Measurements from ENCODE around the gene CTTNBP2.

CTTNBP2 gene

DNA sequence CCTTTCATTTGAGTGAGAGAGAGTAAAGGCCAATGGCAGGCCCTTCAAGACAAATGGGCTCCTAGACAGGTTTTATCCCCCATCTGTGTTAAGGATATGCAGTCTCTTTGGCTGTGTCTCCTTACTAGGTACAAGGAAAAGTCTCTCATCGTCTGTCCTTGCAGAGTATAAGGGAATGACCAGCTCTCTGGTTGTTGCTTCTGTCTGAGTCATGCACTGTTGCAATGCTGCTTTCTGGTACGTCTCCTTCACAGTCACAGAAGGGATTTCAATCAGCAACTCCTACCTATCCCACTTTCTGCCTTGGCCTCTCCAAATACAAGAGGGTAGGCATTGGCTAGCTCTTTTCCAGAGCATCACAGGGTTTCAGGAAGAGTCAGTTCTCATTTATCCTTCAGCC is 48.1 kb downstream of the CTTNBP2 start:
- no peak for DNase-seq (ENCODE audit: low read depth)

DNA sequence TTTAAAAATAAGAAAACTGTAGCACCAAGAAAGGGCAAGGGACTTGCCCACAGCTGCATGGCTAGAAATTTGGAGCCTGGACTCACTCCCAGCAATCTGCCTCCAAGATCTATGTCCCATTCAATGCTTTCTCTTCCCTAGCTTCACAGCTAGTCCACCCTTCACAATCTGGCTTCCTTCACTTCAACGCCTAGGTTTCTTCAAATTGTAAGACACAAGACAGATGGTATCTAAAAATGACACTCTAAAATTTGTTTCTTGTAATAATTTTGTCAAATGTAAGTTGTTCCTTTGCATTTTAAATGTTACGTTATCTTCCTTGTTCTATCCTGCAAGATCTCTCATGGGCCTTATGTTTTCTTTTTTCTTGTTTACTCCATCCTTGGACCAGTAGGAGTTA is 48.6 kb downstream of the CTTNBP2 start:
- no peak for DNase-seq (ENCODE audit: low read depth)

DNA sequence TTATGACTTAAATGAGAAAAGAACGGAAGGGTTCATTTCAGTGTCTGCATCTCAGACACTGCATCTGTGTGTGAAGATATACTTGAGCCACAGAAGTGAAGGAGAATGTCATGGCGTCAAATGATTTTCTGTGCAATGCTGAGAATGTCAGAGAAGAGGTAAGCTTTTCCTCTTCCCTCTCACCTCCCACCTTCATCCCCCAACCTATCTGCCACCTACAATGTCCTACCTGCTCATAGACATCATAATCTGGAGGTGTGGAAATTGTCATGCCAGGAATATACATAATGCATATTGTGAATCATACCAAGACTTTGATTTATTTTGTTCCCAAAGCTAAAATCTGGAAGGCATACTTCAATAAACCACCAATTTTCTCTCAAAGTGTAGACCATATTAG is 53.7 kb downstream of the CTTNBP2 start:
- DNase-seq (ENCODE audit: low read depth) = no peak

DNA sequence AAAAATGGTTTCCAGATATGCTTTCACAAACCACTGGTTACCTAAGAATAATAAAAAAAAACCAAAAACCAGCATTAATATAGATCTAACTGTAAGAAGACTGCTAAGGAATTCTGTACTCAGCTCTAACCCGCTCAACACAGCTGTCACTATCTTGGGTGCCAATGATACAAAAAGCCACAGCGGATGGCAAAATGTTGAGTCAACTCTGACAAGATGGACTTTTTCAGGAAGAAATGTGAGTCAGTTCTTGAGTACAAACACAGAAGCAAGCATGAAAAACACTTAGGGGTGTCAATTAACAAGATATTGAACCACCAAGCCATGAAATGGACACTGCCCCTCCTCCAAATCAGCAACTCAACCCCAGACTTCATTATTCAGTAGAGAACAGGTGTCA is 55.0 kb downstream of the CTTNBP2 start:
- no peak for DNase-seq (ENCODE audit: low read depth)

DNA sequence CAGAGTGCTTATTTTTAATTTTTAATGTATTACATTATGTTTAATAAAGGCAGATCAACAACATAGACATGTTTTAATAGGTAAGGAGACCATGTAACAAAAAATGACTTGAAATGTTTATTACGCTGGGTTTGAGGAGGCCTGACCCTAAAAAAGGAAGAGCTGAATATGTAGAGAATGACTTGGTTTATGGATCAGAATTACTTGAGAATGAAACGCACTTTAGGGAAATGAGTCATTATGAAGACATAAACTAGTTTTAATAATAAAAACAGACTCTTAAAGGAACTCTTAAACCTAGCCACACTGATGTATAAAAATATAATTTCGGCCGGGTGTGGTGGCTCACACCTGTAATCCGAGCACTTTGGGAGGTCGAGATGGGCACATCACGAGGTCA is 56.5 kb downstream of the CTTNBP2 start:
- DNase-seq (ENCODE audit: low read depth) = no peak

DNA sequence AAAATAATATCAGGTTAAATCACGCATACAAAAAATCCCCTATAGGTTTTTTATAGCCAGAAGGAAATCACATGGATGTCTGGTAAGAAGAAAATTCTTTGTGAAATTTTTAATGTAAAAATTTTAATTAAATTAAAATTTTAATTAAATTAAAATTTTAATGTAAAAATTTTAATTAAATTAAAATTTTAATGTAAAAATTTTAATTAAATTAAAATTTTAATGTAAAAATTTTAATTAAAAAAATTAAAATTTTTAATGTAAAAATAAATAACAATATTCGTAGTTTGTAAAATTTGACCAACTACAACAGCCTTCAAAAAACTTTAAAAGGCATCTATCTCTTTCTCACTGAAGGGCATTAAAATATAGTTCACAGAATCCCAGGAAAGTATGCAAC is 61.5 kb downstream of the CTTNBP2 start:
- DNase-seq (ENCODE audit: low read depth) = no peak

DNA sequence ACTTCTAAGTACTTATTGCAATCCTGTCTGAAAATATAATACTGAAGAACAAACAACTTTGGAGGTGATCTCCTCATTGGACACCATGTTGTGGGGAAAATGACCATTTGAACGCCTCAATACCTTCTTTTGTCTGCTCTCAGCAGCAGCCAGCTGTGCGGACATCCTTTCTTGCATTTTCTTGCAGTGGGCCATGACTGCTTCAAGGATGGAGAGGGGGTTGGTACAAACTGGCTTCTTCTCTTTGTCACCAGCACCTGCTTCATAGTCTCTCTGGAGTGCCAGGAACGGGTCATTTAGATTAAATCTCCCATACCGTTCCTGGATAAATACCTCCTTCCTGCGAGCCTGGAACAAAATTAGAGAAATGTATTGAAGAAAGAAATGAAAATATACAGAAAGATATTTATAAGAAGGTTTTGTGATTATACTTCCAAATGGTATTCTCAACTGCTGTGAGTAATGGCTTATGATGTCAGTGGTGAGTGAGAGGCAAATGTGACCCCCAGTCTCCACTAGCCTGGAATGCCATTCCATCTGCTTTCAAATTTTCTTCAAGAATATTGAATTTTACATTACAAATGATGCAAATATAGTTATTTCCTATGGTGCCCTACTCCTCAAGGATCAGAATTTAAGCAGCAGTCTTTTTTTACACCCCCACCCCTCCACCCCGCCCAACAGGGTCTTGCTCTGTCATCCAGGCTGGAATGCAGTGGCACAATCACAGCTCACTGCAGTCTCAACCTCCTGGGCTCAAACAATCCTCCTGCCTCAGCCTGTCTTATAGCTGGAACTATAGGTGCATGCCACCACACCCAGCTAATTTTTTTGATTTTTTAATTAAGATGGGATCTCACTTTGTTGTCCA is 62.4 kb downstream of the CTTNBP2 start:
- no peak for DNase-seq (ENCODE audit: low read depth)

DNA sequence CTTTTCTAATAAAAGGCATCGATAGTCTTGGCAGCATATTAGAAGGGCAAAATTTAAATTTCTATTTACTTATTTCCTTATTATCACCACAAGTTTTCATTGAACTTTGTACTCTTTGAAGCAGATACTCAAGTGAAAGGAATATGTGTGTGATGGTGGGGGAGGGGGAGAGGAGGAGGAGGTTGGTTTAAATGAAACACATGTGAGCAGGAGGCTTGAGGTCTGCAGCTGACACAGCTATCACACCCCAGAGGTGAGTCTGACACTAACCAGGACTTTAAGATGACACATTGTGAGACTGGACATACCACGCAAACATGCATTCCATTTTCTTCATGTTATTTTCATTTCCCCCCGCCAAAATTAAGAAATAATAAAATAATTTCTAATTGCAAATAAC is 63.3 kb downstream of the CTTNBP2 start:
- no peak for DNase-seq (ENCODE audit: low read depth)

DNA sequence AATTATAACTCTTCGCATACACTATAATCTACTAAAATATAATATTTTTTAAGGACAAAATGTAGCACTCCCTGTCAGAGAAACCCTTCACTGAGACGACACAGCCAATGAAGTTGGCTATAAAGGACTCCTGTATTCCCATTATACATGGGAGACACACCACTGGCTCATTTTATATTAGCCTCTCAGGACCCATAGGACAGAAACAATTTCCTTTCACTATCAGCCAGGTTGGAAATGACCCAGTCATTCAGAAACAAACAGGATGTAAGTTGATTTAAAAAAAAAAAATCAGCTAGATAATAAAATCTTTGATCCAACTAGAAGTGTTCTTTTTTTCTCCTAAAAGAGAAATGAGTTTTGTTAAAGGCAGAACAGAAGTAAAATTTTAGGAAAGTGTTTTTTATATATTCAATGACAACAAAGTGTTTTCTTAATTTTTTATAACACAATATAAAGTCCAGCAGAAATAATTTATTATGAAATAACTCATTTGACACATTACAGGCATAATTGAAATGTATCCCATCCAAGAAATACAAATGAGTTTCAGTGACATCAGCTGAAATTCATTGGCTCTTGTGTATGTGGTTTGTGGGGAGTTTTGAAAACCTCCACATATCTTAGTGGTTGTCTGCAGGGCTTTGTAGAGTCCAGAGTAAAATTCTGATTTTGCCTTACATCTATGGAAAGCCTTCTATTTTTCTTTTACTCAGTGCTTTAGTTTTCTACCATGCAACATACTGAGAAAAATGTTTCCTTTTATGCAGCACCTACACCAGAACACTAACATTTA is 64.1 kb downstream of the CTTNBP2 start:
- DNase-seq (ENCODE audit: low read depth) = no peak

DNA sequence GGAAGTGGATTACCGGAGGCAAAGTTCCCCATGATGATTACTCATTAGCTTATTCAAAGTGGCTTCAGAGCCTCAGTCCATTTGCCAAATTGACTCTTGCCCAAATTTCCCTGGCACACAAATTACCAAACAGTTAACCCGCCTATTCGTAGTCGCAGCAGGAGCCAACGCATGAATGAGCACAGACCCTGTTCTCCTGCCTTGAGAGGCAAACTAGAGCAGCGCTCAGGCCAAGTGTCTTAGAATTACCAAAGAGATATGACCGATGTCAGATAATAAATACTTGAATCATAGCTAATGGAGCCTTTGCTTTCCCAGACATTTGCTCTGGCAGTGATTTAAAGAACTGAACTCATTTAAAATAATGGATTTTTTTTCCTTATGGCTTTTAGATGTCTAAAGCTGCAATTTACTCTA is 64.9 kb downstream of the CTTNBP2 start:
- DNase-seq (ENCODE audit: low read depth) = no peak

DNA sequence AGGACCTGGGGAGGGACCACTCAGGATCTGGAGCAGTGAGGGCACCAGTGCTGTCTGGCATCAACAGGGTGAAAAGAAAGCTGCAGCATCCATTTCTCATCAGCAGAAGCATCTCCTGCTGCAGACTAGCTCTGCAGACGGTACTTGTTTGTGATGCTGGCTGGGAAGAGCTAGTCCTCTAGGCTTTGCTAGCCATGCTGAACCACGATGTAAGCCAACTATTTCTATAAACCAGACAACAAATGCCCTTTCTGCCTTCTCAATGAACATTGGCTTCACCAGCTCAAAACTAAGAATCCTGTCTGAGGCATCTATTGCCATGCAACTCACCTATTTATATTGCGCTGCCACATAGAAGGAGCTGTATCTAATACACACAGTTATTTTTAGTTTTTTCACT is 65.6 kb downstream of the CTTNBP2 start:
- no peak for DNase-seq (ENCODE audit: low read depth)

DNA sequence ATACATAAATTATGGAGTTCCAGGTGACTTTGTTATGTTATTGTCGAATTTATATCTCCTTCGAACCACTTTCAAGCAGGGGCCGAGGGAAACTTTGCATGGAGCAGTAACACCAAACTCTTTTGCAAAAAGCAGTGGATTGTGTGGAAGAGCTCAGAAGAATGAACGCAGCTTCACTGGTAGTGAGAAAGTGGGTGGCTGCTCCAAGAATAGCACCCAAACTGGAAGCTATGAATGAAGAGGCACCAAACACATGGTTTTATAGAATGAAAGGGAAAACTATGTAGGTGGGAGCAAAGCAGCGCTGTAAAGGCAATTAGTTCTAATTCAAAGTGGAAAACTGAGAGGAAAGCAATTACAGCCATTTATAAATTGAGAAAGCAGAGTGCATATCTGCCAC is 67.2 kb downstream of the CTTNBP2 start:
- DNase-seq (ENCODE audit: low read depth) = no peak

DNA sequence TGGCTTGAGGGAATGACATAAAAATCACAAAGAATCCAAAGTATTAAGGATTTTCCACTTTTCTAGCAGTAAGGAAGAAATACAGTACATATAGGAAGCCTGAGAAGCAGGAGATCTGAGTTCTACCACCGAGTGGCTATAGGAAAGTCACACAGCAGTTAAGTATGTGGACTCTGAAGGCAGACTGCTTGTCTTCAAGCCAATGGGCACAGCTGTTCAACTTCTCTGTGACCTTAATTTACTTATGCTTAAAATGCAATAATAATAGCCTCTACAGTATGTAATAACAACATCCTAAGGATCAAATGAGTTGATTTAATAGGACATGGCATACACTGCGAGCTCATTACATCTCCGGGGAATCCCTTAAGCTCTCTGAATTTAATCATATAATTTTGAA is 68.0 kb downstream of the CTTNBP2 start:
- no peak for DNase-seq (ENCODE audit: low read depth)

DNA sequence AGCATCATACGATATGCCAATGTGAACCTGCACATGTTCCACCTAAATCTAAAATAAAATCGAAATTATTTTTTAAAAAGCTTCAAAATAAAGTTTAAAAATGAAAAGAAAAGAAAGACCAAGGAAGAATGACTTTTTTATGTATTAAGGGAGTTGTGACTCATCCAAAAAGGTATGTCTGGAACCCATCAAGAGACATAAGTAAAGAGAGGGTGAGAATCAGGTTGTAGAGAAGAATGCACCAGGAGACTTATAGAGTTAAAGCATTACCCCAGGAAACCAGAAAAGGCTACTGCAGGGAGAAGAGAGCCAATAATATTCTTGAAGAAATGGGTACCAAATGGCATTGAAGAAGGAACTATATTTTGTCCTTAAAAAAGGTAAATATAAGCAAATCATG is 69.8 kb downstream of the CTTNBP2 start:
- no peak for DNase-seq (ENCODE audit: low read depth)

DNA sequence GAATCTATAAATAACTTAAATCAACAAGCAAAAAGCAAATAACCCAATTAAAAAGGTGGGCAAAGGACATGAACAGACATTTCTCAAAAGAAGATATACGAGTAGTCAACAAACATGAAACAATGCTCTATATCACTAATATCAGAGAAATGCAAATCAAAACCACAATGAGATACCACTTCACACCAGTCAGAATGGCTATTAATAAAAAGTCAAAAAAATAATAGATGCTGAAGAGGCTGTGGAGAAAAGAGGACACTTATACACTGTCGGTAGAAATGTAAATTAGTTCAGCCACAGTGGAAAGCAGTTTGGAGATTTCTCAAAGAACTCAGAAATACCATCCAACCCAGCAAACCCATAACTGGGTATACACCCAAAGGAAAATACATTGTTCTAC is 70.6 kb downstream of the CTTNBP2 start:
- DNase-seq (ENCODE audit: low read depth) = no peak

DNA sequence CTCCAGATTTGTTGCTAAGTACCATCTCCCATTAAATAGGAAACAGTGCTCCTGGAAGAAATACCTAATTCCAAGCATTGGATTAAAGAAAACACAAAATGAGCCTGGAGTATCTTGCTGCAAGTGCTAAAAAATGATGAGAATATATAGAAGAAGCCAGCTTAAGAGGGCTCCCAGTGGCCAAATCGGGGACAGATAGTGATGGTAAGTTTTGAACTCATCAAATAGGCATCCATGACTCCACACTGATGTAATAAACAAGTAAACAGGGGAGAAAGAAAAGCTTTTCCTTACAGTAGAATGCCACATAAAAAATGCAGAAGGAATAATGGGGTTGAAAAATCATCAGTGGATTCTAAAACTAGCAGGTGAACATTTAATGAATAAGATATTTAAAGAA is 72.4 kb downstream of the CTTNBP2 start:
- no peak for DNase-seq (ENCODE audit: low read depth)

DNA sequence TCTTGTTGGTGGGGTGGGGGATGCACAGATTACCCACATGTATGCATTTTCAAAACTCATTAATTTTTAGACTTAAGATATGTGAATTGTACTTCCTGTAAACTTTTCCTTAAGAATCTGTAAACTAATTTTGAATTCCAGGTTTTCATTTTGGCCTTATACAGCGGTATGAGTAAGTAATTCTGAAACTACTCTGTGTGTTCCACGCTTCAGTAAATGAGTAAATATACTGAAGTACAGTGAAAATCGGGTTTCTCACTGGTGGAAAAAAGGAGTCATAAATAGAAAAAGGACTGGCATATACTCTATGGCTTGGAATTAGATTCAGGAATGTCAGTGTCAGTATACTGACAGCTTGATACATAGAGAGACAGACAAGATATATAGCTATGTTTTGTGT is 72.8 kb downstream of the CTTNBP2 start:
- no peak for DNase-seq (ENCODE audit: low read depth)

DNA sequence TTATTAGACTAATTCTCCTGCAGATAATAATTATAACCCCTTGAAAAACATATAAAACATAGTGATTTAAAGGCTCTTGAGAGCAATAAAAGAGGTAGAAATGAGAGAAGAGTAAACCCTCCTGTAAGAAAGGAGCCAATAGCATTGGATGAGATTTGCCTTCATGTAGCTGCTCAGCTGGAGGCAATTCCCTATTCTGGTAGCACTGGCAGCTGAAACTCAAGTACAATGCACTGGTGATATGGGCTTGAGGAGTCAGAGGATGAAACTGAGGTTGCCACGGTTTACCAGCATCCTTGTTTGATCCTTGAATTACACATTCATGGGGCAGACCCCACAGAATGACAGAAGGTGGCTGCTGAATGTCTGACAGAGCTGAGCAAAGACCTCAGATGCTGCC is 76.4 kb downstream of the CTTNBP2 start:
- no peak for DNase-seq (ENCODE audit: low read depth)

DNA sequence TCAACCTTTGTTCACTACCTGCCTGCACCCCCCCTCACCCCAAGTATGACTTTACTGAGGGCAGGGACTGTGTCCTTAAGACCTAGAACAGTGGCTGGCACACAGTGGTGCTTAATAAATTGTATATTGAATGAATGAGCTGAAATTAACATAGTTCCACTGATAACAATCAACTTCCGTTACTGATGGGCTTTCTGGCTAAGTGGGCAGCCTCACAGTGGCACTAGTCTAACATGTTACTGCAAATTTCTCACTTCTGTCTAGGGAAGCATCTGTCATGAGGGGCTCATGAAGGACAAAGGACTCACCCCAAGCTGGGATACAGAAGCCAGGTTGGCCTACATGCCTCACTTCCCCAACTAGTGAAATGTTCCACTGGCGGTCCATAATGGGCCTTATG is 79.3 kb downstream of the CTTNBP2 start:
- DNase-seq (ENCODE audit: low read depth) = no peak

DNA sequence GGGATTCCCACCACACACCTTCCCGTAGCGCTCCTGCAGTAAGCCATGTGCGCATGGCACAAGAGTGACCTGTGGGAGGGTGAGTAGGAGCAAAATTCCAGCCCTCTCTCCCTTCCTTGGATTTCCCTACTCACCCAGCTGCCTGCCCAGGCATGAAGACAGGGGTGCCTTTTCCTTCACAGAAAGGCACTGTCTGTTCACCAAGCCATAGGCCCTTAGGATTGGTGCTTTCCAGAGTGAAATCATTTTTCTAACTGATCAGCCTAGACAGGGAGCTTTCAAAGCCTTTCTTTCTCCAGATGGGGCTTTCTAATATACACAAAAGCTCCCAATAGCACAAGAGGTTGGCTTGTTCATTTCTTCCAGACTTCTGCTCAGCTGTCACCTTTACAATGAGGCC is 79.7 kb downstream of the CTTNBP2 start:
- DNase-seq (ENCODE audit: low read depth) = no peak

DNA sequence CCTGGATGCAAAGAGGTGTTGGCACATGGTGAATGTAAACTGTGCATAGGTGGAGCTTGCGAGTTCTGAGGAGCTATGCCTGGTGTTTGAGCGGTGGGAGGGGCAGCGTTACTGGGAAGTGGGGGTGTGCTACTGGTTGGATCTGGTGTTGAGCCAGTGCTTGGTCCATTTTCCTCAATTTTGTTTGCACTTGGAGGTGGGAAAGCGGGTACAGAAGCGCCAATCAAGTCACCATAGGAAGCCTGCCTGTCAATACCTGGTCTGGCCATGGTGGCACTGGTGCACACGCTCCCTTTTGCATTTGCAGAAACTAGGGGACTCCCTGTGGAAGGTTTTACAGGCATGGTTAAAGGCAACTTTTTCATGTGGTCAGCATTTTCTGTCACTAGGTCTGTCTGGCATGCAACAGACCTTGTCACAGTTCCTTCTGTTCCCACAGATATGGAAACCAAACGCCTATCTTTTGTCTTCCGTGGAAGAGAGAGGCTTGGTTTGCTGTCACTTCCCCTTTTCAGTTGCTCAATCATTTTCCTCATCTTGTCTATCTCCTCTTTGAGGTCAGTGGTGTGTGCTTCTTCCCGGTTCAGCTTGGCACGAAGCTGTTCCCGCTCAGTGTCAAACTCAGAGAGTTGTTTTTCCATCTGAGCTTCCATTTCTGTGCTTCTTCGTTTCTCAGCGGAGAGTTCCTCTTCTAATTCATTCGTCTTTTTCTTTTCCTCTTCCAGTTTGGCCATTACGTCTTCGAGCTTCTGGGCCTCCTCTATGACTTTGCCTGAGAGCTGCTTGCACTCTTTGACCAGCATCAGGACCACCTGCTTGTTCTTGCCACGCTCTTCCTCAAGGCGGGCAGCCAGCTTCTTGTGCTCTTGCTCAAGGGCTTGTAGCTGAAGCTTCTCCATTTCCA is 81.1 kb downstream of the CTTNBP2 start:
- DNase-seq (ENCODE audit: low read depth) = no peak

DNA sequence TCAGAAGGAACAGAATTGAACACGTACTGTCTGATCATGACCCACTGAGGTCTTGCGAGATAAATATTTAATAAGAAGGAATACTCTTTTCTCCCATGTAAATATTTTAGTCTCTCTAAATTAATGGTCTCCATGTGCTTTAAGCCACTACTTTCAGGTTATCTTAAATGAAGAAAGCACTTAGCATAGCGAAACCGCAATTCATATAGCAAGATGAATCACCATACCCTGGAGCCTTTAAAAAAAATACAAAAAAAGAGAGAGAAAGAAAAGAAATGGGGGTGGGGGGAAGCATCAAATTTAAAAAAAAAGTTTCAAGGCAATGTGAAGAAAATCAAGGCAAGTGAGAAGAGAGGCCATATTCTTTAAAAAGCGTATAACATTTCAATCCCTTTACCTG is 82.5 kb downstream of the CTTNBP2 start:
- DNase-seq (ENCODE audit: low read depth) = no peak

DNA sequence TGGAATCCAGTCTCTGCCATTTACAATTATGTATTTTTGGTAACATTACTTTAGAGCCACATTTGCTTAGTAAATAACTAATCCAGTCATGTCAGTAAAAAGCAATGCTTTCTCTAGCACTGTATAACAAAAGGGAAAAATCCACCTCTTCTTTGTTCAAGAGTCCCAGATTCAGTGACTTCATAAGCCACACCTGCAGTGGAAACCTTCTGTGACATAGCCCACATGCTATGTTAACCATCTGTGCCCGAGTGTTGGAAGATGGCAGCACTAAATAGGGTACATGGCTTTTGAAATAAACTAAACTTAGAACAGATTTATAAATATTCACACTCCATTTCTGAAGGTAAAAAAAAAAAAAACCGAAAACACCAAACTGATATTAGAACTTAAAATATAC is 83.0 kb downstream of the CTTNBP2 start:
- no peak for DNase-seq (ENCODE audit: low read depth)

Data from stimulated activated CD8-positive, alpha-beta memory T cell treated with anti-CD3 and anti-CD28 coated beads, Interleukin-12 subunit alpha, Interleukin-12 subunit beta, amount 100 ng/mL, for 1 hour (primary cell).